ENCODE measurements around the gene MTUS2. TPM values are rescaled to one million over a fixed set of nuclear protein-coding genes. Genes with fewer than 3 reads are reported as not detected.

MTUS2 gene
- total and polyA plus RNA-seq, 9 of the 15 experiments (the other 6 are each of a cell fraction or from before 2014, with no cell fraction given): 0.01 to 0.28 (median 0.06) TPM; not detected in 1

GRCh38 chr13:29362849-29363604 is 542.9 kb downstream of the MTUS2 start:
- no TSS peak for BruUV-seq (replicated peaks)
- in situ Hi-C loops (cut with MboI) (loop anchor here (25.0 kb wide), 1 partner anchor 551 kb away; the partner anchor contains the start of gene MTUS2), intact Hi-C loops (cut with micrococcal nuclease) (loop anchor here (10.0 kb wide), 2 partner anchors 112 to 558 kb away; no protein-coding TSS in a partner anchor)
- 0 out of 5 replicates have a peak, but pooled peaks cover 0 to 3% of the 10 kb centered on the region in 2 experiments for H3K4me1 ChIP-seq (replicated peaks in 1 of 2; ENCODE audit: control insufficient read depth in 2 of 2, insufficient read depth in 2 of 2, low read length in 2 of 2)
- no peaks in the 10 kb centered on the region for H3K9me1 ChIP-seq (ENCODE audit: control insufficient read depth, insufficient read depth, low read length)
- H2AFZ ChIP-seq (ENCODE audit: low read depth, low read length): no peak overlapping the region
- TF ChIP-seq CTCF (IDR thresholded peaks at IDR 0.05 in 2 of 3, conservative IDR thresholded peaks at IDR 0.05 in 1 of 3; ENCODE audit: insufficient read depth in 2 of 3, low read depth in 1 of 3, low read length in 3 of 3) (peak; percentile 69 to 83 (median 80)), REST (IDR thresholded peaks at IDR 0.05; ENCODE audit: borderline replicate concordance) (peak; percentile 50; the same call in 1 of the 2 replicates), REST (CRISPR knock-in tag; IDR thresholded peaks at IDR 0.05; ENCODE audit: low read depth) (no peak), RAD21 (CRISPR knock-in tag; conservative IDR thresholded peaks at IDR 0.05 in 1 of 2, IDR thresholded peaks at IDR 0.05 in 1 of 2) (peak; percentile 43 to 72), GATAD2B (IDR thresholded peaks at IDR 0.05; ENCODE audit: borderline replicate concordance) (no peak), ZNF431 (CRISPR knock-in tag; IDR thresholded peaks at IDR 0.05) (no peak), GATAD2A (IDR thresholded peaks at IDR 0.05) (no peak), SMC3 (conservative IDR thresholded peaks at IDR 0.05; ENCODE audit: insufficient read depth, low read depth, low read length) (peak; percentile 67)
- TF ChIP-seq, protein P1, sequence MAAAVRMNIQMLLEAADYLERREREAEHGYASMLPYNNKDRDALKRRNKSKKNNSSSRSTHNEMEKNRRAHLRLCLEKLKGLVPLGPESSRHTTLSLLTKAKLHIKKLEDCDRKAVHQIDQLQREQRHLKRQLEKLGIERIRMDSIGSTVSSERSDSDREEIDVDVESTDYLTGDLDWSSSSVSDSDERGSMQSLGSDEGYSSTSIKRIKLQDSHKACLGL (CRISPR knock-in tag; IDR thresholded peaks at IDR 0.05; ENCODE audit: borderline replicate concordance, poor library complexity, severe bottlenecking): no peak
- H4K20me1 ChIP-seq (replicated peaks; ENCODE audit: control insufficient read depth, insufficient read depth, low read length): no peaks in the 10 kb centered on the region
- 0% methylated on average over 6 of the region's 6 CpGs for WGBS (ENCODE audit: insufficient coverage, low coverage, missing lambda C conversion rate)
- H3K27me3 ChIP-seq (ENCODE audit: control insufficient read depth in 2 of 2, insufficient read depth in 2 of 2, low read length in 2 of 2): peaks cover 0 to 16% of the 10 kb centered on the region in 2 experiments; a peak in 3 of 5 replicates
- ChIA-PET CTCF (ENCODE audit: low intra/inter-chr PET ratio) (interaction anchor here (1.2 kb wide), 1 partner anchor 109 kb away, joined by 3 read pairs; no protein-coding TSS in a partner anchor), POLR2A (no interaction called here)
- no peaks in the 10 kb centered on the region for H3K79me2 ChIP-seq (ENCODE audit: control insufficient read depth, insufficient read depth, low read length)
- H3K4me2 ChIP-seq (ENCODE audit: insufficient read depth, low read length): no peak overlapping the region
- no peak overlapping the region for H3K9ac ChIP-seq (ENCODE audit: insufficient read depth in 1 of 2, low read depth in 2 of 2, low read length in 2 of 2)
- H3K4me3 ChIP-seq: no peak overlapping the region
- DNase-seq (ENCODE audit: extremely low read depth in 1 of 4, low spot score in 3 of 4) (peak; percentile 47 to 57 (median 48)), ATAC-seq (peak; percentile 94), FAIRE-seq (peak; percentile 74)
- H3K9me3 ChIP-seq (replicated peaks; ENCODE audit: control insufficient read depth, insufficient read depth, low read depth, low read length): no peaks in the 10 kb centered on the region
- H3K27ac ChIP-seq (ENCODE audit: extremely low read depth, low read depth, low read length): no peak overlapping the region
- no peaks in the 10 kb centered on the region for H3K36me3 ChIP-seq (ENCODE audit: control insufficient read depth, insufficient read depth, low read length)

Measured in K562 (cell line).